Measurements from ENCODE around the gene NCAPD2. TPM values are rescaled to one million over a fixed set of nuclear protein-coding genes. Genes with fewer than 3 reads are reported as not detected.
A peak's percentile ranks its signal among the peaks of the same experiment; 100 is the strongest.
"Not testable (repeated sequence)": the region's sequence is repeated elsewhere in the genome, so short reads cannot be mapped to it uniquely, and the experiment has no call there.

NCAPD2 gene
- total RNA-seq, 3 donors from 2014 or later, result 29.8 to 36.1 (median 32.9) TPM

DNA sequence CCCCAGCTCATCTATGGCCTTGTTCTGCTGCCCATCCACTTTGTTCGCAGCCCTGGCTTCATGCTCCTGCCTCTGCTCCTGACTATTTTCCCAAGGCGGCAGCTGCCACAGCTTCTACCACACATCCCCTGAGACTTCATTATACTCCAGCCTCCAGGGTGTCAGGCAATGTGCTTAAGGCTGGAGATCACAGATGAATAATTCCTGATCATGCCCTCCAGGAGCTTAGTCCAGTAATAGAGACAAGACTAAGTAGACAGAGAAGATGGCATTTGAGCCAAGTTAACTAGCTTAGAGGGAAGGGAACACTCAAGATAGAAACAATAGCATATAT, 34.9 kb upstream of the NCAPD2 start:
- H3K27me3 Mint-ChIP-seq (ENCODE audit: low read depth), result no peaks in the 10 kb centered on the region
- peaks cover 82% of the 10 kb centered on the region for H3K4me1 Mint-ChIP-seq (ENCODE audit: low read depth)
- no peak overlapping the region for H3K4me3 Mint-ChIP-seq
- peaks cover 60% of the 10 kb centered on the region for H3K36me3 Mint-ChIP-seq (ENCODE audit: insufficient read depth)
- H3K9me3 Mint-ChIP-seq, result no peaks in the 10 kb centered on the region
- ATAC-seq (no peak), DNase-seq (no peak)

DNA sequence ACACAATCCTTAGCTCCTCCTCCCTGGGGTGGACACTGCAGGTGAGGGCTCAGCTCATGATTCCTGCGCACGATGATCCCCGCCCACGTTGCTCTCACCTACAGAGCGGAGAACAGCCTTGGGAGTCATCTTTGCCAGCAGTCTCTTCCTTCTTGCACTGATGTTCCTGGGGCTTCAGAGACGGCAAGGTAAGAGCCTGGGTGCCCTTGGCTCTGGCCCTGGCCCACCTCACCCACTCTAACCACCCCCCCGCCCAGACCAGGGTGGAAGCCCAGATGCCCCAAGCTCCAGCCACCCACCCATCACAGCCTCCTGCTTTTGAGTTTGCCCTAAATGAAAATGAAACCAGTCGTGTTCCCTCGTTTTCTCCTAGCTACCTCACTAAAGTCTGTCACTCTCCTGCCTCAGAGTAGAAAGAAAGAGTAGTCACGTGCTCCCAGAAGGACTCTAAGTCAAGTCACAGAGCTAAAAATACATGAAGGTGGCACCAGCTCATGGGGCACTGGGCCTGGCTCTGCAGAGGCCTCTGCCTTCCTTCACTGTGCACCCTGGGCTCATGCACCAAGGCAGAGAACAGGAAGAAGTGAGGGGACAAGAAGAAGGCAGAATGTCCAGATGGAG, 33.0 kb upstream of the NCAPD2 start:
- ATAC-seq, result peak; percentile 34 to 41
- H3K4me3 Mint-ChIP-seq, result peak overlapping the region; percentile 77

GRCh38 chr12:6461401-6462233, 32.3 kb upstream of the NCAPD2 start:
- Mint-ChIP-seq H3K36me3 (ENCODE audit: insufficient read depth) (peaks cover 69% of the 10 kb centered on the region), H3K27me3 (ENCODE audit: low read depth) (no peaks in the 10 kb centered on the region), H3K4me1 (ENCODE audit: low read depth) (peaks cover 88% of the 10 kb centered on the region), H3K4me3 (peak overlapping the region; percentile 77), H3K9me3 (no peaks in the 10 kb centered on the region)
- ATAC-seq (peak; percentile 83), DNase-seq (peak; percentile 67)

More for the DNA sequence above, 33.0 kb upstream of the NCAPD2 start:
- DNase-seq, result peak; percentile 36
- Mint-ChIP-seq H3K27me3 (ENCODE audit: low read depth) (no peaks in the 10 kb centered on the region), H3K9me3 (no peaks in the 10 kb centered on the region), H3K36me3 (ENCODE audit: insufficient read depth) (peaks cover 69% of the 10 kb centered on the region), H3K4me1 (ENCODE audit: low read depth) (peaks cover 85% of the 10 kb centered on the region)

- ATAC-seq (peak; percentile 44 to 49), DNase-seq (no peak)
- peak overlapping the region; percentile 77 for H3K4me3 Mint-ChIP-seq
These were observed 31.5 kb upstream of the NCAPD2 start for GRCh38 chr12:6462234-6462995.

GRCh38 chr12:6463216-6463615, 30.7 kb upstream of the NCAPD2 start:
- Mint-ChIP-seq H3K4me1 (ENCODE audit: low read depth) (peaks cover 95% of the 10 kb centered on the region), H3K36me3 (ENCODE audit: insufficient read depth) (peaks cover 71% of the 10 kb centered on the region), H3K9me3 (no peaks in the 10 kb centered on the region), H3K27me3 (ENCODE audit: low read depth) (no peaks in the 10 kb centered on the region), H3K4me3 (peak overlapping the region; percentile 77)
- DNase-seq (no peak), ATAC-seq (peak in 1 of 2 donors; percentile 8)

More at GRCh38 chr12:6462234-6462995, 31.5 kb upstream of the NCAPD2 start:
- Mint-ChIP-seq H3K4me1 (ENCODE audit: low read depth) (peaks cover 89% of the 10 kb centered on the region), H3K36me3 (ENCODE audit: insufficient read depth) (peaks cover 70% of the 10 kb centered on the region), H3K9me3 (no peaks in the 10 kb centered on the region), H3K27me3 (ENCODE audit: low read depth) (no peaks in the 10 kb centered on the region)

- no peaks in the 10 kb centered on the region for H3K27me3 Mint-ChIP-seq (ENCODE audit: low read depth)
- H3K9me3 Mint-ChIP-seq, result no peaks in the 10 kb centered on the region
- peaks cover 70% of the 10 kb centered on the region for H3K36me3 Mint-ChIP-seq (ENCODE audit: insufficient read depth)
- H3K4me3 Mint-ChIP-seq, result peak overlapping the region; percentile 77
- ATAC-seq (no peak), DNase-seq (no peak)
- peaks cover 95% of the 10 kb centered on the region for H3K4me1 Mint-ChIP-seq (ENCODE audit: low read depth)
These were observed 30.0 kb upstream of the NCAPD2 start for GRCh38 chr12:6463858-6464257.

- DNase-seq (no peak), ATAC-seq (no peak)
- Mint-ChIP-seq H3K36me3 (ENCODE audit: insufficient read depth) (peaks cover 67% of the 10 kb centered on the region), H3K27me3 (ENCODE audit: low read depth) (no peaks in the 10 kb centered on the region), H3K4me1 (ENCODE audit: low read depth) (peaks cover 95% of the 10 kb centered on the region), H3K4me3 (peak overlapping the region; percentile 22), H3K9me3 (no peaks in the 10 kb centered on the region)
These were observed 29.4 kb upstream of the NCAPD2 start for GRCh38 chr12:6464531-6464930.

- Mint-ChIP-seq H3K4me3 (peak overlapping the region; percentile 22), H3K27me3 (ENCODE audit: low read depth) (no peaks in the 10 kb centered on the region), H3K36me3 (ENCODE audit: insufficient read depth) (peaks cover 67% of the 10 kb centered on the region), H3K9me3 (no peaks in the 10 kb centered on the region), H3K4me1 (ENCODE audit: low read depth) (peaks cover 90% of the 10 kb centered on the region)
- no peak for ATAC-seq
- peak; percentile 38 for DNase-seq
These were observed 28.3 kb upstream of the NCAPD2 start for GRCh38 chr12:6465467-6466183.

DNA sequence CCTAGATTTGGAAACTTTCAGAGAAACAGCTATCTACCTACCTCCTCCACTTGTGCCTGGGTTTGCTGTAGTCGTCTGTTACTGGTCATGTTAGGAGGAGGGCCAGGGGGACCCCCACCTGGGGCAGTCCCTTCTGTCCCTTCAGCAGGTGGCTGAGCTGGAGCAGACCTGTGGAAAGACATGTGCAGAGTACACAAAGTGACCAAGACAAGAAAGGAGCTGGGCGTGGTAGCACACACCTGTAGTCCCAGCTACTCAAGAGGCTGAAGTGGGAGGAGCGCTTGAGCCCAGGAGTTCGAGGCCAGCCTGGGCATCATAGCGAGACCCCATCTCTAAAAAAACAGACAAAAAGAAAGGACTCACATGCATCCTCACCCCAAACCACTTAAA, 27.7 kb upstream of the NCAPD2 start:
- Mint-ChIP-seq H3K9me3 (no peaks in the 10 kb centered on the region), H3K4me1 (ENCODE audit: low read depth) (peaks cover 87% of the 10 kb centered on the region), H3K36me3 (ENCODE audit: insufficient read depth) (peaks cover 61% of the 10 kb centered on the region), H3K4me3 (no peak overlapping the region), H3K27me3 (ENCODE audit: low read depth) (no peaks in the 10 kb centered on the region)
- DNase-seq (no peak), ATAC-seq (no peak)

DNA sequence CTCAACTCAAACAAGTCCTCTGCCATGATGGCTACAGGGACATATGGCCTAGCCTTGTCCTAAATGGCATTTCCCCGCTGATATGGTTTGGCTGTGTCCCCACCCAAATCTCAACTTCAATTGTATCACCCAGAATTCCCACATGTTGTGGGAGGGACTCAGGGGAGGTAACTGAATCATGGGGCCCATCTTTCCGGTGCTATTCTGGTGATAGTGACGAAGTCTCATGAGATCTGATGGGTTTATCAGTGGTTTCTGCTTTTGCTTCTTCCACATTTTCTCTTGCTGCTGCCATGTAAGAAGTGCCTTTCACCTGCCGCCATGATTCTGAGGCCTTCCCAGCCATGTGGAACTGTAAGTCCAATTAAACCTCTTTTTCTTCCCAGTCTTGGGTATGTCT, 27.2 kb upstream of the NCAPD2 start:
- H3K4me1 Mint-ChIP-seq (ENCODE audit: low read depth), result peaks cover 84% of the 10 kb centered on the region
- DNase-seq; ATAC-seq; H3K27me3 Mint-ChIP-seq (ENCODE audit: low read depth); H3K9me3 Mint-ChIP-seq; H3K4me3 Mint-ChIP-seq: not testable (repeated sequence)
- peaks cover 57% of the 10 kb centered on the region for H3K36me3 Mint-ChIP-seq (ENCODE audit: insufficient read depth)

DNA sequence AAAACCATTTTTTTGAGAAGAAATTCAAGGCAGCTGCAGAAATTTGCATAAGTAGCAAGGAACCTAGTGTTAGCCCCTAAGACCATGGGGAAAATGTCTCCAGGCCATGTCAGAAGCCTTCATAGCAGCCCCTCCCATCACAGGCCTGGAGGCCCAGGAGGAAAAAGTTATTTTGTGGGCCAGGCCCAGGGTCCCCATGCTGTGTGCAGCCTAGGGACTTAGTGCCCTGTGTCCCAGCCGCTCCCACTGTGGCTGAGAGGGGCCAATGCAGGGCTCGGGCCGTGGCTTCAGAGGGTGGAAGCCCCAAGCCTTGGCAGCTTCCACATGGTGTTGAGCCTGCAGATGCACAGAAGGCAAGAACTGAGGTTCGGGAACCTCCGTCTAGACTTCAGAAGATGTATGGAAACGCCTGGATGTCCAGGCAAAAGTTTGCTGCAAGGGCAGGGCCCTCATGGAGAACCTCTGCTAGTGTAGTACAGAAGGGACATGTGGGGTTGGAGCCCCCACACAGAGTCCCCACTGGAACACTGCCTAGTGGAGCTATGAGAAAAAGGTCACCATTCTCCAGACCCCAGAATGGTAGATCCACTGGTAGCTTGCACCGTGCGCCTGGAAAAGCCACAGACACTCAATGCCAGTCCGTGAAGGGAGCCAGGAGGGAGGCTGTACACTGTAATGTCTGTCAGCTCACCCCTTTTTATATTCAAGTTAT, 26.2 kb upstream of the NCAPD2 start:
- H3K4me3 Mint-ChIP-seq, result peak overlapping the region; percentile 85
- not testable (repeated sequence) for H3K27me3 Mint-ChIP-seq (ENCODE audit: low read depth); DNase-seq; H3K9me3 Mint-ChIP-seq; ATAC-seq
- peaks cover 48% of the 10 kb centered on the region for H3K36me3 Mint-ChIP-seq (ENCODE audit: insufficient read depth)
- peaks cover 79% of the 10 kb centered on the region for H3K4me1 Mint-ChIP-seq (ENCODE audit: low read depth)

DNA sequence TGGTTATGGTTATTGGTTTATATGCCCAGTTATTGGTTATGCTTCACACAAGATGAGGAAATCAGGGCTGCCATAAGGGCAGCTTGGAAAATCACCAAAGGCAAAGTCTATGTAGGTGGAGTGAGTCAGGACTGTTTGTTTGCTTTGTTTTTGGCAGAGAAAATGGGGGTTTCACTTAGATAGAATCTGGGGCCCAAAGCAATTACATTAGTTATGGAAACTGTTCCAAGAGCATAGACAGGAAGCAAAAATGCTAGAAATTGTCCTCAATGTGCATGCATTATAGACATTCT, 25.7 kb upstream of the NCAPD2 start:
- DNase-seq (no peak), ATAC-seq (no peak)
- no peaks in the 10 kb centered on the region for H3K9me3 Mint-ChIP-seq
- H3K4me3 Mint-ChIP-seq, result peak overlapping the region; percentile 85
- H3K27me3 Mint-ChIP-seq (ENCODE audit: low read depth), result no peaks in the 10 kb centered on the region
- peaks cover 74% of the 10 kb centered on the region for H3K4me1 Mint-ChIP-seq (ENCODE audit: low read depth)
- peaks cover 43% of the 10 kb centered on the region for H3K36me3 Mint-ChIP-seq (ENCODE audit: insufficient read depth)

DNA sequence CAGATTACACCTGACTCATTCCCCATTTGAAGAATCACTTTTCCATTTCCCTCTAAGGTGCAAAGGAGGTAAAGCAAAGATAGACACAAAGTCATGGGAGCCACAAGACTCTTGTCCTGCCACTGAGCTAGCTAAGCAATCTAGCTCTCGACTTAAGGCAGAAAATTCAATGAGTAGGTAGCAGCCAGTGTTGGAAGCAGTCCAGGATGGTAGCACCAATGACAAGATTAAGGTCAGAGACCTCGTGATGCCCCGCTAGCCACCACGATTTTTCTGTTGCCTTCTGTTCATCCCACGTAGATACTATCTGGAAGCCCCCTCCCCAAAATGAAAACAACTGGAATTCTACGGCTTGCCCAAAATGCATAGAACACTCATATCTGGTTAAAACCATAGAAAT, 24.8 kb upstream of the NCAPD2 start:
- peaks cover 36% of the 10 kb centered on the region for H3K36me3 Mint-ChIP-seq (ENCODE audit: insufficient read depth)
- H3K4me1 Mint-ChIP-seq (ENCODE audit: low read depth), result peaks cover 65% of the 10 kb centered on the region
- H3K4me3 Mint-ChIP-seq, result peak overlapping the region; percentile 85
- no peak for ATAC-seq
- no peaks in the 10 kb centered on the region for H3K9me3 Mint-ChIP-seq
- H3K27me3 Mint-ChIP-seq (ENCODE audit: low read depth), result no peaks in the 10 kb centered on the region
- no peak for DNase-seq

All from activated T-cell treated with anti-CD3 and anti-CD28 coated beads, Interleukin-2, amount 50 U/mL, for 4 hours (primary cell).